ENCODE results near the gene RETREG1.
A peak's percentile ranks its signal among the peaks of the same experiment; 100 is the strongest.

The RETREG1 gene

DNA sequence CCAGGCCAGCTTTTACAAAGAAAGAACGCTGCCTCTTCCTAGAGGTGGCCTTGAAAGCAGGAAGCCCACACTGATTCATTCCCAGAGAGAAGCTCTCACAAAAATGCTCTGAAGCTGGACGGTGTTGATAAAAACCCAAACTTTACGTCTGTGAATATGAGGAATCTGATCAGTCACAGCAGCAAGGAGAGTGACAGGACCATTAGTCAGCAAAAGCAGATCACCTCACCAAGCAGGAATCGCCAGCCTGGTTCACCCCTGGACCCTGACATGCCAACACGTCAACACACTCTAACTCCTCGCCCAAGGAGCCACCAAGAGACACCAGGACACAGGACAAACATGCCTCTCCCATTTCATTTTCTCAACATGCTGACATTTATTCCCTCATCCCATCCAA lies 80.6 kb downstream of the RETREG1 start:
- peaks cover 0 to 4% of the 10 kb centered on the region in 2 donors for H3K4me1 ChIP-seq (ENCODE audit: control insufficient read depth in 1 of 2, insufficient read depth in 2 of 2, low read length in 2 of 2)
- H3K9me3 ChIP-seq (ENCODE audit: control insufficient read depth in 1 of 2, low read length in 2 of 2): no peaks in the 10 kb centered on the region
- no peaks in the 10 kb centered on the region for H3K27me3 ChIP-seq (ENCODE audit: low read depth, low read length)
- no peak overlapping the region for H3K27ac ChIP-seq (ENCODE audit: low read length)
- no peaks in the 10 kb centered on the region for H3K36me3 ChIP-seq (ENCODE audit: control insufficient read depth in 1 of 2, insufficient read depth in 2 of 2, low read length in 2 of 2)
- H3K4me3 ChIP-seq (ENCODE audit: low read depth in 1 of 2, low read length in 2 of 2): no peak overlapping the region

DNA sequence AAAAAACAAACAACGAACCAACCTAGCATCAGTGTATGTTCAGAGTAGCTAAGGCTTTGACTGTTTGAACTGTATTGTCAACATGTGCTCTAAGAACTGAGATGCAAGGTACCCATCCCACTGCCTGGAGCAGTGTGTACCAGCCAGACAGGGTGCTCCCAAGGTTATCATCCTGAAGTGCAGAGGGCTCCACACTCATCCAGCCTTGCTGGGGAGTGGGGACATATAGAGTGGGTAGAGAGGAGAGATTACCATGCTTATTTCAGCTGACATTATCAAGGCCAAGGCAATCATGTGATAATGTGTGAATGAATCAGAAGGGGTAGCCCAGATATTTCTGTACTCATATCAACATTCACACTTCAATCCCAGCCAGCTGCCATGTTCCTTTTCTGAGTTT lies 82.5 kb downstream of the RETREG1 start:
- no peaks in the 10 kb centered on the region for H3K9me3 ChIP-seq (ENCODE audit: control insufficient read depth in 1 of 2, low read length in 2 of 2)
- peaks cover 0 to 4% of the 10 kb centered on the region in 2 donors for H3K4me1 ChIP-seq (ENCODE audit: control insufficient read depth in 1 of 2, insufficient read depth in 2 of 2, low read length in 2 of 2)
- no peaks in the 10 kb centered on the region for H3K27me3 ChIP-seq (ENCODE audit: low read depth, low read length)
- H3K4me3 ChIP-seq (ENCODE audit: low read depth in 1 of 2, low read length in 2 of 2): no peak overlapping the region
- no peak overlapping the region for H3K27ac ChIP-seq (ENCODE audit: low read length)
- H3K36me3 ChIP-seq (ENCODE audit: control insufficient read depth in 1 of 2, insufficient read depth in 2 of 2, low read length in 2 of 2): no peaks in the 10 kb centered on the region

GRCh38 chr5:16531063-16531648 lies 85.6 kb downstream of the RETREG1 start:
- Histone ChIP-seq H3K27ac (ENCODE audit: low read length) (no peak overlapping the region), H3K9me3 (ENCODE audit: control insufficient read depth in 1 of 2, low read length in 2 of 2) (no peaks in the 10 kb centered on the region), H3K36me3 (ENCODE audit: control insufficient read depth in 1 of 2, insufficient read depth in 2 of 2, low read length in 2 of 2) (no peaks in the 10 kb centered on the region), H3K27me3 (ENCODE audit: low read depth, low read length) (no peaks in the 10 kb centered on the region), H3K4me1 (ENCODE audit: control insufficient read depth in 1 of 2, insufficient read depth in 2 of 2, low read length in 2 of 2) (no peaks in the 10 kb centered on the region), H3K4me3 (ENCODE audit: low read depth in 1 of 2, low read length in 2 of 2) (no peak overlapping the region)

- no peaks in the 10 kb centered on the region for H3K9me3 ChIP-seq (ENCODE audit: control insufficient read depth in 1 of 2, low read length in 2 of 2)
- H3K4me1 ChIP-seq (ENCODE audit: control insufficient read depth in 1 of 2, insufficient read depth in 2 of 2, low read length in 2 of 2): peaks cover 0 to 4% of the 10 kb centered on the region in 2 donors
- H3K4me3 ChIP-seq (ENCODE audit: low read depth in 1 of 2, low read length in 2 of 2): no peak overlapping the region
- H3K27me3 ChIP-seq (ENCODE audit: low read depth, low read length): no peaks in the 10 kb centered on the region
- H3K27ac ChIP-seq (ENCODE audit: low read length): no peak overlapping the region
- H3K36me3 ChIP-seq (ENCODE audit: control insufficient read depth in 1 of 2, insufficient read depth in 2 of 2, low read length in 2 of 2): no peaks in the 10 kb centered on the region
These were observed 87.5 kb downstream of the RETREG1 start for GRCh38 chr5:16529306-16529705.

DNA sequence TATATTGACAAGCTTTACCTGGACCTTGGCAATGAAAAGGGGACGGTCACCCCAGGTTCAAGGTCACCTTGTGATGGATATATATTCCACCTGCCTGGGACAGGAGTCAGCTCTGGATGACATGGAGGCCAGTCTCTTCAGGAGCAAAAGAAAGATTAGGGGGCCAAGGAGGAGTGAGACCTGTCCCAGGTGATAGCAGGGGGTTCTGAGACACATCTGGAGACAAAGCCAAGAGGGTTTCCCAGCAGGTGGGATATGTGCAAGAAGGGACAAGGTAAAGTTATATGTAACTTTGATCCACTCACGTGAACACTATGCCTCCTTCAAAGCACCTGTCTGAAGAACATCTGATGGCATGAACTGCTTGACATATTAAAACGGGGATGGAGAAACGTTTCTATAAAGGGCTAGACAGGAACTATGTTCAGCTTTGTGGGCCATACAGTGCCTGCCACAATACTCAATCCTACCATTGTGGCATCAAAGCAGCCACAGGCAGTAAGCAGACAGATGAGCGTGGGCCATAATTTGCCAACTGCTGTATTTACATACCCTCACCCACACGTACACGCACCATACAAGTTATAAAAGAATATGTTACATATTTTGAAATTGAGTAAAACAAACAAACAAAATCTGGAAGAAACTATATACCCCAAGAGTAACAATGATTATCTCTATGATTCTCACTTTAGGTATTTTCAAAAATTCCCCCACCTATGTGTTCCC lies 88.3 kb downstream of the RETREG1 start:
- Histone ChIP-seq H3K27me3 (ENCODE audit: low read depth, low read length) (no peaks in the 10 kb centered on the region), H3K4me3 (ENCODE audit: low read depth in 1 of 2, low read length in 2 of 2) (no peak overlapping the region), H3K36me3 (ENCODE audit: control insufficient read depth in 1 of 2, insufficient read depth in 2 of 2, low read length in 2 of 2) (no peaks in the 10 kb centered on the region), H3K4me1 (ENCODE audit: control insufficient read depth in 1 of 2, insufficient read depth in 2 of 2, low read length in 2 of 2) (peaks cover 0 to 4% of the 10 kb centered on the region in 2 donors), H3K27ac (ENCODE audit: low read length) (no peak overlapping the region), H3K9me3 (ENCODE audit: control insufficient read depth in 1 of 2, low read length in 2 of 2) (no peaks in the 10 kb centered on the region)

GRCh38 chr5:16525651-16526050 lies 91.1 kb downstream of the RETREG1 start:
- no peaks in the 10 kb centered on the region for H3K9me3 ChIP-seq (ENCODE audit: control insufficient read depth in 1 of 2, low read length in 2 of 2)
- no peaks in the 10 kb centered on the region for H3K36me3 ChIP-seq (ENCODE audit: control insufficient read depth in 1 of 2, insufficient read depth in 2 of 2, low read length in 2 of 2)
- peaks cover 0 to 4% of the 10 kb centered on the region in 2 donors for H3K4me1 ChIP-seq (ENCODE audit: control insufficient read depth in 1 of 2, insufficient read depth in 2 of 2, low read length in 2 of 2)
- H3K27ac ChIP-seq (ENCODE audit: low read length): no peak overlapping the region
- H3K27me3 ChIP-seq (ENCODE audit: low read depth, low read length): no peaks in the 10 kb centered on the region
- H3K4me3 ChIP-seq (ENCODE audit: low read depth in 1 of 2, low read length in 2 of 2): no peak overlapping the region

DNA sequence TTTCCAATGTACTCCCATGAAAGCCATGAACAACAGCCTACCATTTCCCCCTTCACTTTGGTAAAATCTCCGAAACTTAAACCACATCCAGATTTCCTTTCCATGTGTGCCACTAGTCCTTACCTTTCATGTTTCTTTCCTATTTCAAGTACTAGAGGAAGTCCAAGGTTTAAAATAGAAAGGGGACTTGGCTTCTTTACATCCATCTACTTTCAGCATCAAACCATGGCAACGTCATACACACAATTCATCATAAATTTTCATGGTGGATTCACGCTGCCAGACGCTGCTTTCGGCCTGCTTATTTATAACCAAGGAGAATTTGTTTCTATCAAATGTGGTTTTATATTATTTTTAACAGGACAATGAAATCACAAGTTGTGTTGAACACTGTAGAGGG lies 92.5 kb downstream of the RETREG1 start:
- Histone ChIP-seq H3K4me1 (ENCODE audit: control insufficient read depth in 1 of 2, insufficient read depth in 2 of 2, low read length in 2 of 2) (peaks cover 0 to 4% of the 10 kb centered on the region in 2 donors), H3K9me3 (ENCODE audit: control insufficient read depth in 1 of 2, low read length in 2 of 2) (no peaks in the 10 kb centered on the region), H3K27ac (ENCODE audit: low read length) (no peak overlapping the region), H3K27me3 (ENCODE audit: low read depth, low read length) (no peaks in the 10 kb centered on the region), H3K36me3 (ENCODE audit: control insufficient read depth in 1 of 2, insufficient read depth in 2 of 2, low read length in 2 of 2) (no peaks in the 10 kb centered on the region), H3K4me3 (ENCODE audit: low read depth in 1 of 2, low read length in 2 of 2) (no peak overlapping the region)

GRCh38 chr5:16521521-16522483 lies 95.0 kb downstream of the RETREG1 start:
- Histone ChIP-seq H3K27ac (ENCODE audit: low read length) (peak overlapping the region; percentile 74), H3K9me3 (ENCODE audit: control insufficient read depth in 1 of 2, low read length in 2 of 2) (no peaks in the 10 kb centered on the region)

GRCh38 chr5:16520841-16521240 lies 96.0 kb downstream of the RETREG1 start:
- H3K36me3 ChIP-seq (ENCODE audit: control insufficient read depth in 1 of 2, insufficient read depth in 2 of 2, low read length in 2 of 2): no peaks in the 10 kb centered on the region
- H3K4me3 ChIP-seq (ENCODE audit: low read depth in 1 of 2, low read length in 2 of 2): peak overlapping the region in 1 of 2 donors; percentile 1
- H3K4me1 ChIP-seq (ENCODE audit: control insufficient read depth in 1 of 2, insufficient read depth in 2 of 2, low read length in 2 of 2): peaks cover 0 to 4% of the 10 kb centered on the region in 2 donors
- H3K27ac ChIP-seq (ENCODE audit: low read length): peak overlapping the region; percentile 68
- H3K27me3 ChIP-seq (ENCODE audit: low read depth, low read length): no peaks in the 10 kb centered on the region
- H3K9me3 ChIP-seq (ENCODE audit: control insufficient read depth in 1 of 2, low read length in 2 of 2): no peaks in the 10 kb centered on the region

More at GRCh38 chr5:16521521-16522483, 95.0 kb downstream of the RETREG1 start:
- Histone ChIP-seq H3K27me3 (ENCODE audit: low read depth, low read length) (no peaks in the 10 kb centered on the region), H3K4me1 (ENCODE audit: control insufficient read depth in 1 of 2, insufficient read depth in 2 of 2, low read length in 2 of 2) (peaks cover 0 to 4% of the 10 kb centered on the region in 2 donors), H3K36me3 (ENCODE audit: control insufficient read depth in 1 of 2, insufficient read depth in 2 of 2, low read length in 2 of 2) (no peaks in the 10 kb centered on the region), H3K4me3 (ENCODE audit: low read depth in 1 of 2, low read length in 2 of 2) (no peak overlapping the region)

DNA sequence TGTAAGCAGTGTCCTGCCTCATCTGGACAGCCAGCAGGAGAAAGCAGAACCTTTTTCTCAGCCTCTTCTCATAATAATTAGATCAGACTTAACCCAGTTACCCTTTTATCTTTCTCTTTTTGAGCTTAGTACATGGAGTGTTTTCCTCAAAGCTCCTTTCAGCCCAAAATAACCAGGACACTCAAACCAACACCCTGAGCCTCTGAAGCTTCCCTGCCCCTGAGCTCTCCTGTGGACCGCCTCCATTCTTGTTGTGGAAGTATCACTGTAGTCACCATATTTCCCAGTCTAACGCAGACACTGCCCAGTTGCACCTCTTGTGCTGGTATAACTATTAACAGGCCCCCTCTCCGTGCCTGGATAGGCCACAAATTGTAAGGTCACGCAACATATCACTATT lies 97.4 kb downstream of the RETREG1 start:
- Histone ChIP-seq H3K9me3 (ENCODE audit: control insufficient read depth in 1 of 2, low read length in 2 of 2) (no peaks in the 10 kb centered on the region), H3K4me1 (ENCODE audit: control insufficient read depth in 1 of 2, insufficient read depth in 2 of 2, low read length in 2 of 2) (no peaks in the 10 kb centered on the region), H3K27me3 (ENCODE audit: low read depth, low read length) (no peaks in the 10 kb centered on the region), H3K36me3 (ENCODE audit: control insufficient read depth in 1 of 2, insufficient read depth in 2 of 2, low read length in 2 of 2) (no peaks in the 10 kb centered on the region), H3K27ac (ENCODE audit: low read length) (no peak overlapping the region), H3K4me3 (ENCODE audit: low read depth in 1 of 2, low read length in 2 of 2) (no peak overlapping the region)

DNA sequence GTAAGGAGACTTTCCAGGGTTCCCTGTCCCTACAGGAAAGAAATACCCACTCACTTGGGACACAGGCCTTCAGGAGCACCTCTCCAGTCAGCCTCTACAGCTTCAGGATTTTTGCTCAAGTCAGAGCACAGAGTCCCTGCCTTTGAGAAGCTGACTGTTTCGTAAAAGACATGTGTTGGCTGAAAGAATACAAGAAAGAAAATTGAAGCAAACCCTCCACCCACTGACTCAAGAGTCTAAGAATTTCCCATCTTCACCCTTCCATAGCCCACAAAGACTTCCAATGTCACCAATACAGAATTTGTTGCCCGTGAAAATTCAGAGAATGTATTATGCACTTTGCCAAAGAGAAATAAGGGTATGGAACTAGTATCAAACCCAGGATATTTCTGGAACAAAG lies 98.2 kb downstream of the RETREG1 start:
- Histone ChIP-seq H3K27me3 (ENCODE audit: low read depth, low read length) (no peaks in the 10 kb centered on the region), H3K4me1 (ENCODE audit: control insufficient read depth in 1 of 2, insufficient read depth in 2 of 2, low read length in 2 of 2) (no peaks in the 10 kb centered on the region), H3K36me3 (ENCODE audit: control insufficient read depth in 1 of 2, insufficient read depth in 2 of 2, low read length in 2 of 2) (no peaks in the 10 kb centered on the region), H3K9me3 (ENCODE audit: control insufficient read depth in 1 of 2, low read length in 2 of 2) (no peaks in the 10 kb centered on the region), H3K4me3 (ENCODE audit: low read depth in 1 of 2, low read length in 2 of 2) (no peak overlapping the region), H3K27ac (ENCODE audit: low read length) (no peak overlapping the region)

All from muscle layer of duodenum (tissue), 2 donors.